ENCODE results near the gene KLHL20.
"Not testable (repeated sequence)": the region's sequence is repeated elsewhere in the genome, so short reads cannot be mapped to it uniquely, and the experiment has no call there.

The KLHL20 gene

DNA sequence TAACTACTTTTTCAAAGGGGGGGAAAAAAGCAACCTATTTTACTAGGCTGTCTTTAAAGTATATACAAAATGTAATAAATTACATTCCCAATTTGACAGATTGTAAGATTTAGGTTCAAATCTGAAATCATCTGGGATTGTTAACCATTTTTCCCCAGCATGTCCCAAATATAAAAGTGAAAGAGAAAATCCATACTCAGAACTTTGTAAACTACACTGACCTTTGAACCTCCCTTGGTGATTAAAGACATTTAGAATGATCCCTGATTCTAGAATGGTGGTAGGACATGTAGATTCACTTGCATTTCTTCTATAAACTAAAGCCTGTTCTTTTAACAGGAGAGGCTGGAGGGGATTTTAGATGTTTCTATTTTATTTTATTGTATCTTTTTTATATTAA, 39.0 kb downstream of the KLHL20 start:
- no peak for DNase-seq

DNA sequence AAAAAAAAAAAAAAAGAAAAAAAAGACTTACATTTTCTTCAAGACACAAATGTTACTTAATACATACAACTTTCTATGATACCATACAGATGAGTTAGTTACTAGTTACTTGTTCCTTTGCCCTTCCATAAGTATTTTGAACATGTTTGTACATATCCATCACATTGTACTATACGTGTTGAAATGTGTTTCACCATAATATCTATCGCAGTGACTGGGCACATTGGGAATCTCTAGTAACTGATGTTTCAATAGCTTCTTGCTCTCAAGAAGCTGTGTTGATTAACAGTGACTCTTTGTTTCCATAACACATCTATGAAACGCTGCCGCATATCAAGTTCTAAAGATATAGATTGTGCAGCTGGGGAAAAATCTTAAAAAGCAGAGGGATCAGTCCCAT, 42.9 kb downstream of the KLHL20 start:
- no peak for DNase-seq

- no peak for DNase-seq
Observed at GRCh38 chr1:173758110-173758509, 43.3 kb downstream of the KLHL20 start.

GRCh38 chr1:173758980-173759379, 44.2 kb downstream of the KLHL20 start:
- no peak for DNase-seq

DNA sequence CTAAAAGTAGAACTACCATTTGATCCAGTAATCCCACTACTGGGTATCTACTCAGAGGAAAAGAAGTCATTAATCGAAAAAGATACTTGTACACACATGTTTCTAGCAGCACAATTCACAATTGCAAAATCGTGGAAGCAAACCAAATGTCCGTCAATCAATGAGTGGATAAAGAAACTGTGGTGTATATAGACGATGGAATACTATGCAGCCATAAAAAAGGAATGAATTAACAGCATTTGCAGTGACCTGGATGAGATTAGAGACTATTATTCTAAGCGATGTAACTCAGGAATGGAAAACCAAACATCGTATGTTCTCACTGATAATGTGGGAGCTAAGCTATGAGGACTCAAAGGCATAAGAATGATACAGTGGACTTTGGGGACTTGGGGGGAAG, 49.5 kb downstream of the KLHL20 start:
- not testable (repeated sequence) for DNase-seq

- DNase-seq, result no peak
Observed at GRCh38 chr1:173768206-173768605, 53.4 kb downstream of the KLHL20 start.

DNA sequence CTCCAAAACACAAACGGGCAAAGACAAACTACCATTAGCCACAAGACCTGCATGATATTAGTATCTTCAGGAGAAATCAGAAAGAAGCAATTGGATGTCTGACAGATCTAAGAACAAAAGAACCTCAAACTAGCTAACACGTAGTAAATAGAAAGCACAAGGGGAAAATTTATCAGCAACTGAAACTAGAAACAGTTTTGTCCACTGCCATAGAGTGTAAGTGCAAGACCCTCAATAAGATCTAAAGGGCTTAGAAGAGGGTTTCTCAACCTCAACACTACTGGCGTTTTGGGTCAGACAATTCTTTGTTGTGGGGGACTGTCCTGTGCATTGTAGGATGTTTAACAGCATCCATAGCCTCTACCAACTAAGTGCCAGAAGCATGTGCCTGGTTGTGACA, 54.0 kb downstream of the KLHL20 start:
- no peak for DNase-seq

GRCh38 chr1:173770330-173770729, 55.5 kb downstream of the KLHL20 start:
- DNase-seq, result peak; percentile 5

DNA sequence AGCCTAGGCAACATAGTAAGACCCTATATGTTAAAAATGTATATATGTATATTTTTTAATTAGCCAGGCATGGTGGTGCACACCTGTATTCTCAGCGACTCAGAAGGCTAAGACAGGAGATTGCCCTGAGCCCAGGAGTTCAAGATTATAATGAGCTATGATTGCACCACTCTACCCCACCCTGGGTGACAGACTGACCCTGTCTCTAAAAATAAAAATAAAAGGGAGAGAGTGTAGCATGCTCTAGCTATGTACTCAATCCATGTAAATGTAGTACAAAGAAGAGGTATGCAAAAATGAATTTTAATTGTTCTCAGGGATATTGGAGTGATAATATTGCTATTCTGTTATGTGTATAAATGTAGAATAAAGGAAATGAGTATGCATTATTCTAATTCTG, 56.8 kb downstream of the KLHL20 start:
- DNase-seq, result no peak

GRCh38 chr1:173775578-173776226, 60.9 kb downstream of the KLHL20 start:
- no peak for DNase-seq

- no peak for DNase-seq
Observed at GRCh38 chr1:173779936-173780335, 65.2 kb downstream of the KLHL20 start.

- DNase-seq, result no peak
Observed at GRCh38 chr1:173784997-173785396, 70.2 kb downstream of the KLHL20 start.

DNA sequence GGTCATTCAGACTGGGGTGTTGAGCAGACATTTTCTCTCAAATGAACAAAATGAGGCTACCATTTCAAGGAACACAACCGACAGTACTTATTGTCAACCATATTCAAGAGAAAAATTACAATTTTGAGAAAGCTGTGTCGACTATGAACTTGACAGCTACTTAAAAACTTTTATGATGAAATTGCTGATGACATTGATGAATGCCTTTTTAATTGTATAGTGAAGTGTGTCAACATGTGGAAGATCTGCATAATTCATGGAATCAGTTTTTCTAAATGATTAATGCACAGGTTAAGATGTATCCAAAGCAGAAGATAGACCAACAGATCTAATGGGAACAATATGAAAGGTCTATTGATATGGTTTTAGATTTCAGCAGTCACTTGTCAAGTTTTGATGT, 75.1 kb downstream of the KLHL20 start:
- no peak for DNase-seq

- DNase-seq, result no peak
Observed at GRCh38 chr1:173798078-173798477, 83.3 kb downstream of the KLHL20 start.

- not testable (repeated sequence) for DNase-seq
Observed at GRCh38 chr1:173799995-173800394, 85.2 kb downstream of the KLHL20 start.

DNA sequence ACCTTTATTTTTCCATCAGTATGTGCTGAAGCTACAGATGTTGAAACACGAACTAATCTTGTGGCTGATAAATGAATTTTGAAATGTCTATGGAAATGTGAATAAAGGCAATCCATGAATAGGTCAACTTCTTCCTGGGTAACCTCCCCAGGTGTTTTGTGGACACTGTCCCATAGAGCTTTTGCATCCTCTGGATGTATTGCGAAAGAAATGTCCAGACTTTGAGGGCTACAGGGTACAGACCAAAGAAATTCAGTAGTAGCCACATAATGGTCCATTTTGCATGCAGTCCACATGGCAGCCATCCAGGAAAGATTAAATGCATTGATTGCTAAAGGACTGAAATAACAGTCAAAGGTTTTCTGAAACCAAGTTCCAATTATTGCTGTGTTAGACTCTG, 88.2 kb downstream of the KLHL20 start:
- DNase-seq, result no peak

- DNase-seq, result not testable (repeated sequence)
Observed at GRCh38 chr1:173813654-173814053, 98.9 kb downstream of the KLHL20 start.

DNA sequence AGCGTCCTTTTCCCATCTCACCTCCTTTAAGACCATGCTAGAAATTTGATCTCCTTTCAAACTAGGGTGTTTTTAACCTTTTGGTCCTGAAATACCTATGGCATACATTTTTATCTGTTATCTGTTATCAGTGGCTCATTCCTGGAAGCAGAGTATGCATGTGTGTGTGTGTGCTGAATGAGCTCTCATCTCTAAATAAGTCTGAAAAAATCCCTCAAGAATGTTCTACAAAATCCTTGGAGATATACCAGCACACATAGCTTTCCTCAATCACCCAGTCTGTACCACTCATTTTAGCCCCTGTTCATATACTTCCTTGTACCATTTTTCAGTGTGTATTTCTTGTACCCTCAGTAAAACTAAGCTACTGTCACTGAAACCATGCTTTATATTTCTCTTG, 103.7 kb downstream of the KLHL20 start:
- no peak for DNase-seq

- no peak for DNase-seq
Observed at GRCh38 chr1:173821680-173822079, 106.9 kb downstream of the KLHL20 start.

DNA sequence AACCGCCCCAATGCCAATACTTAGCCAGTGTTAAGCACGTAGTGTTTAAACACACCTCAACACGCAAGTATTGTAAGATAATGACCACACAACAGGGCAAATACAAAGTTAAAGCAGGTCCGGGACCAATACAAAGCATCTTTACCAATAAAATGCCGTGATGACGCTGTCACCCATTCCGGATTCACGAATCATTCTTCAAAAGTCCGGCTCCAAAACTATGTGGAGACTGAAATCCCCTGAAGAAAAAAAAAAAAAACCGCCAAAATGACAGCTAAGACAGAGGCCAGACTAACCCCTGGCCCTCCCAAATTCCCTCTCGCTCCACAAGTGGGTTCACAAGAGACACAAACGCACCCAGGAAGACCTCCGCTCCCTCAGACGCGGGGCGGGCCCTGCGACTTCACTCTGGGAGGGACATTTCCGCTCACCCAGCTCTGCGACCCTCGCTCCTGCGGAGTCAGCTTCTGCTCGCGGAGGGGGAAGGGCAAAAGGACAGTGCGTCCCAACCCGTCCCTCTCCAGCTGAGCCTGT, 109.1 kb downstream of the KLHL20 start:
- no peak for DNase-seq

- peak; percentile 92 for DNase-seq
Observed at GRCh38 chr1:173824315-173825081, 109.7 kb downstream of the KLHL20 start, which contains the start of the genes CENPL and DARS2. TSS of gene CENPL (minus strand) at chr1:173824883. CDS start at chr1:173811299, 13,584 bp downstream. TSS of gene DARS2 (plus strand) at chr1:173824673. CDS start at chr1:173825230, 557 bp downstream.

DNA sequence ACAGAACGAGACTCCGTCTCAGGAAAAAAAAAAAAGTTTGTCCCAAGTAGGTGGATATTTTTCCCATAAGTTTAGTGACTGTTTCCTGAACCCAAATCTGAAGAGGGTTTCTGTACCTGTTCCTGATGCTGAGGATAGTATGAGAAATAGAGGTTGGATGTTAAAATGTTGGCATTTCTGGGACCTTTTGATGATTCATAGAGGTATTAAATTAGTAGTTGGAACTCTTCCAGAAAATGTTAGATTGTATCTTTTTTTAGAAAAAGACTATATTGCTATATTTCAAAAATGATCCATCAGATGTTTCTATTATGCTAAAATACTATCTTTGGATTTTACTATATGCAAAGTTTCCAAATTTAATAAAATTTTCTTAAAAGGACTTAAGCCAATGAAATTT, 112.8 kb downstream of the KLHL20 start:
- DNase-seq, result no peak

DNA sequence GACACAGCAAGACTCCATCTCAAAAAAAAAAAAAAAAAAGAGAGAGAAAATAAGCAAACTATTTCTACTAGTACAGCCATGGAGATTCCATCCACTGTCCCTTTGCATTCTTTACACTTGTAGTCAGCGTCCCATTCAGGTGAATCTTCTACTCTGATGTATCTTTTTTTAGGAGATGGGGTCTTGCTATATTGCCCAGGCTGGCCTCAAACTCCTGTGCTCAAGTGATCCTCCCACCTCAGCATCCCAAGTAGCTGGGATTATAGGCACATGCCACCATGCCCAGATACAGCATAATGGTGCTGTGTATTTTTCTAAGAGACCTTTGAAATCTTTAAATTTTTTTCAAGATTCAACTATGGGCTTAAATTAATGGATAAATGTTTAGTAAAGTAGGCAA, 118.0 kb downstream of the KLHL20 start:
- no peak for DNase-seq

All from stimulated activated naive CD4-positive, alpha-beta T cell treated with Interleukin-2 at 50 U/mL for 16 hours (primary cell).